ENCODE results near the gene KLF3.

The KLF3 gene

GRCh38 chr4:38656111-38656510 lies 7.9 kb upstream of the KLF3 start:
- DNase-seq (ENCODE audit: low read depth), result no peak

- DNase-seq (ENCODE audit: low read depth), result no peak
Measured at GRCh38 chr4:38659346-38659745, 4.7 kb upstream of the KLF3 start.

GRCh38 chr4:38660838-38661237 lies 3.2 kb upstream of the KLF3 start:
- no peak for DNase-seq (ENCODE audit: low read depth)

- no peak for DNase-seq (ENCODE audit: low read depth)
Measured at GRCh38 chr4:38661371-38661770, 2.6 kb upstream of the KLF3 start.

- no peak for DNase-seq (ENCODE audit: low read depth)
Measured at GRCh38 chr4:38662522-38663089, 1.4 kb upstream of the KLF3 start.

- DNase-seq (ENCODE audit: low read depth), result no peak
Measured at GRCh38 chr4:38663090-38663800, 754 bp upstream of the KLF3 start.

GRCh38 chr4:38664706-38665401 lies 855 bp downstream of the KLF3 start:
- DNase-seq (ENCODE audit: low read depth), result no peak

GRCh38 chr4:38665551-38666411 lies 1.8 kb downstream of the KLF3 start:
- no peak for DNase-seq (ENCODE audit: low read depth)

- no peak for DNase-seq (ENCODE audit: low read depth)
Measured at GRCh38 chr4:38666766-38667084, 2.7 kb downstream of the KLF3 start.

- no peak for DNase-seq (ENCODE audit: low read depth)
Measured at GRCh38 chr4:38667085-38667893, 3.3 kb downstream of the KLF3 start.

- no peak for DNase-seq (ENCODE audit: low read depth)
Measured at GRCh38 chr4:38668203-38668971, 4.4 kb downstream of the KLF3 start.

GRCh38 chr4:38669208-38669607 lies 5.2 kb downstream of the KLF3 start:
- DNase-seq (ENCODE audit: low read depth), result no peak

GRCh38 chr4:38670109-38670901 lies 6.3 kb downstream of the KLF3 start:
- DNase-seq (ENCODE audit: low read depth), result no peak

GRCh38 chr4:38670939-38671591 lies 7.1 kb downstream of the KLF3 start:
- no peak for DNase-seq (ENCODE audit: low read depth)

- no peak for DNase-seq (ENCODE audit: low read depth)
Measured at GRCh38 chr4:38671592-38671940, 7.6 kb downstream of the KLF3 start.

GRCh38 chr4:38672074-38672396 lies 8.0 kb downstream of the KLF3 start:
- DNase-seq (ENCODE audit: low read depth), result no peak

- no peak for DNase-seq (ENCODE audit: low read depth)
Measured at GRCh38 chr4:38672397-38673129, 8.6 kb downstream of the KLF3 start.

GRCh38 chr4:38673130-38673978 lies 9.4 kb downstream of the KLF3 start:
- DNase-seq (ENCODE audit: low read depth), result no peak

All from stimulated activated CD8-positive, alpha-beta memory T cell treated with anti-CD3 and anti-CD28 coated beads, Interleukin-4, amount 100 ng/mL, for 24 hours (primary cell).